ENCODE measurements around the gene NUDT1. TPM values are rescaled to one million over a fixed set of nuclear protein-coding genes. Genes with fewer than 3 reads are reported as not detected.

The NUDT1 gene
- total RNA-seq, 1 donor from 2014 or later: 81.6 TPM

GRCh38 chr7:2242541-2243429, 759 bp downstream of the NUDT1 start:
- Mint-ChIP-seq H3K4me3 (peak overlapping the region; percentile 96), H3K27me3 (no peaks in the 10 kb centered on the region), H3K9me3 (no peaks in the 10 kb centered on the region), H3K36me3 (ENCODE audit: low read depth) (peaks cover 14% of the 10 kb centered on the region), H3K4me1 (peaks cover 11% of the 10 kb centered on the region), H3K27ac (peak overlapping the region; percentile 89)
- intact Hi-C loops (cut with micrococcal nuclease): loop anchor here (1.0 to 2.0 kb wide), 3 partner anchors 10 to 111 kb away; partner anchors contain the start of genes MAD1L1 and SNX8
- DNase-seq: peak; percentile 77

- DNase-seq: no peak
- intact Hi-C loops (cut with micrococcal nuclease): loop anchor here (2.0 kb wide), 1 partner anchor 71 kb away; the partner anchor contains the start of gene SNX8
- Mint-ChIP-seq H3K36me3 (ENCODE audit: low read depth) (peaks cover 10% of the 10 kb centered on the region), H3K27ac (no peak overlapping the region), H3K4me3 (peak overlapping the region; percentile 96), H3K4me1 (peaks cover 14% of the 10 kb centered on the region), H3K9me3 (no peaks in the 10 kb centered on the region), H3K27me3 (no peaks in the 10 kb centered on the region)
Measured at GRCh38 chr7:2243458-2243857, 1.4 kb downstream of the NUDT1 start.

- no peak for DNase-seq
- Mint-ChIP-seq H3K36me3 (ENCODE audit: low read depth) (peaks cover 11% of the 10 kb centered on the region), H3K27me3 (no peaks in the 10 kb centered on the region), H3K4me1 (peaks cover 23% of the 10 kb centered on the region), H3K9me3 (no peaks in the 10 kb centered on the region), H3K4me3 (no peak overlapping the region), H3K27ac (no peak overlapping the region)
- intact Hi-C loops (cut with micrococcal nuclease): no loop called here
Measured at GRCh38 chr7:2244404-2244995, 2.5 kb downstream of the NUDT1 start.

GRCh38 chr7:2245883-2246675, 4.1 kb downstream of the NUDT1 start:
- DNase-seq: no peak
- Mint-ChIP-seq H3K27me3 (no peaks in the 10 kb centered on the region), H3K27ac (no peak overlapping the region), H3K4me1 (peaks cover 26% of the 10 kb centered on the region), H3K9me3 (no peaks in the 10 kb centered on the region), H3K36me3 (ENCODE audit: low read depth) (peaks cover 12% of the 10 kb centered on the region), H3K4me3 (no peak overlapping the region)
- intact Hi-C loops (cut with micrococcal nuclease): no loop called here

GRCh38 chr7:2247141-2247995, 5.3 kb downstream of the NUDT1 start:
- Mint-ChIP-seq H3K36me3 (ENCODE audit: low read depth) (peaks cover 15% of the 10 kb centered on the region), H3K27ac (no peak overlapping the region), H3K4me1 (peaks cover 26% of the 10 kb centered on the region), H3K27me3 (no peaks in the 10 kb centered on the region), H3K4me3 (no peak overlapping the region), H3K9me3 (no peaks in the 10 kb centered on the region)
- DNase-seq: peak; percentile 77
- intact Hi-C loops (cut with micrococcal nuclease): no loop called here

GRCh38 chr7:2248984-2249694, 7.1 kb downstream of the NUDT1 start:
- DNase-seq: peak; percentile 82
- intact Hi-C loops (cut with micrococcal nuclease): no loop called here
- H3K4me3 Mint-ChIP-seq: peak overlapping the region; percentile 75

GRCh38 chr7:2249744-2250323, 7.8 kb downstream of the NUDT1 start:
- Mint-ChIP-seq H3K27me3 (no peaks in the 10 kb centered on the region), H3K27ac (no peak overlapping the region), H3K4me3 (peak overlapping the region; percentile 75), H3K36me3 (ENCODE audit: low read depth) (peaks cover 19% of the 10 kb centered on the region), H3K9me3 (no peaks in the 10 kb centered on the region), H3K4me1 (peaks cover 20% of the 10 kb centered on the region)
- no peak for DNase-seq
- intact Hi-C loops (cut with micrococcal nuclease): no loop called here

More at GRCh38 chr7:2248984-2249694, 7.1 kb downstream of the NUDT1 start:
- Mint-ChIP-seq H3K4me1 (peaks cover 21% of the 10 kb centered on the region), H3K27me3 (no peaks in the 10 kb centered on the region), H3K36me3 (ENCODE audit: low read depth) (peaks cover 15% of the 10 kb centered on the region), H3K9me3 (no peaks in the 10 kb centered on the region), H3K27ac (peak overlapping the region; percentile 85)

GRCh38 chr7:2251381-2251780, 9.4 kb downstream of the NUDT1 start:
- DNase-seq: no peak
- peaks cover 18% of the 10 kb centered on the region for H3K36me3 Mint-ChIP-seq (ENCODE audit: low read depth)
- H3K27me3 Mint-ChIP-seq: no peaks in the 10 kb centered on the region
- H3K9me3 Mint-ChIP-seq: no peaks in the 10 kb centered on the region
- H3K4me3 Mint-ChIP-seq: no peak overlapping the region
- H3K4me1 Mint-ChIP-seq: peaks cover 20% of the 10 kb centered on the region
- no peak overlapping the region for H3K27ac Mint-ChIP-seq
- intact Hi-C loops (cut with micrococcal nuclease): no loop called here

GRCh38 chr7:2251841-2252771, 10.1 kb downstream of the NUDT1 start:
- H3K9me3 Mint-ChIP-seq: no peaks in the 10 kb centered on the region
- DNase-seq: no peak
- peaks cover 18% of the 10 kb centered on the region for H3K36me3 Mint-ChIP-seq (ENCODE audit: low read depth)
- H3K4me1 Mint-ChIP-seq: peaks cover 20% of the 10 kb centered on the region
- no peak overlapping the region for H3K27ac Mint-ChIP-seq
- no peak overlapping the region for H3K4me3 Mint-ChIP-seq
- no peaks in the 10 kb centered on the region for H3K27me3 Mint-ChIP-seq
- intact Hi-C loops (cut with micrococcal nuclease): no loop called here

GRCh38 chr7:2253021-2253420, 11.0 kb downstream of the NUDT1 start:
- H3K9me3 Mint-ChIP-seq: no peaks in the 10 kb centered on the region
- H3K4me3 Mint-ChIP-seq: no peak overlapping the region
- H3K27me3 Mint-ChIP-seq: no peaks in the 10 kb centered on the region
- no peak for DNase-seq
- intact Hi-C loops (cut with micrococcal nuclease): no loop called here
- no peak overlapping the region for H3K27ac Mint-ChIP-seq
- peaks cover 19% of the 10 kb centered on the region for H3K4me1 Mint-ChIP-seq
- peaks cover 17% of the 10 kb centered on the region for H3K36me3 Mint-ChIP-seq (ENCODE audit: low read depth)

GRCh38 chr7:2253525-2254244, 11.7 kb downstream of the NUDT1 start:
- Mint-ChIP-seq H3K27ac (no peak overlapping the region), H3K27me3 (no peaks in the 10 kb centered on the region), H3K4me1 (peaks cover 15% of the 10 kb centered on the region), H3K9me3 (no peaks in the 10 kb centered on the region), H3K4me3 (no peak overlapping the region), H3K36me3 (ENCODE audit: low read depth) (peaks cover 15% of the 10 kb centered on the region)
- intact Hi-C loops (cut with micrococcal nuclease): no loop called here
- no peak for DNase-seq

Measured in activated CD4-positive, alpha-beta T cell treated with anti-CD3 and anti-CD28 coated beads, Interleukin-2, amount 10 ng/mL, durations not matched to agents 24 days and 14 days (primary cell).